ENCODE data around the gene SDR9C7.

- TF ChIP-seq CTCF (conservative IDR thresholded peaks at IDR 0.05; ENCODE audit: low read depth, low read length) (no peak), EZH2 (IDR thresholded peaks at IDR 0.05; ENCODE audit: low read length, unreplicated experiment) (no peak), EZH2phosphoT487 (IDR thresholded peaks at IDR 0.05; ENCODE audit: borderline replicate concordance, low read length) (no peak)
Measured at GRCh38 chr12:56957229-56958052, 23.2 kb upstream of the SDR9C7 start, which contains the start of gene RDH16.
